Mesendoderm (in vitro differentiated cells): ENCODE measurements around the gene BPI.
"Not testable (repeated sequence)": the region's sequence is repeated elsewhere in the genome, so short reads cannot be mapped to it uniquely, and the experiment has no call there.

Experiments used
- DNase-seq: peaks from one replicate; pipeline ENCODE4 v3.0.0; 2013
- H2AK5ac ChIP-seq: 2 replicates; pipeline ENCODE4 v1.6.1; 2013; ENCODE audit warnings: low read length, inconsistent platforms
- H2BK120ac ChIP-seq: 2 replicates; pipeline ENCODE4 v1.6.1; 2013; ENCODE audit warnings: low read depth, mild to moderate bottlenecking, low read length, moderate library complexity, mixed read lengths
- H2BK15ac ChIP-seq: replicated peaks from 2 replicates; pipeline ENCODE4 v1.6.1; 2013; ENCODE audit warnings: low read depth, mild to moderate bottlenecking, moderate library complexity
- H2BK5ac ChIP-seq: 2 replicates; pipeline ENCODE4 v1.6.1; 2013; ENCODE audit warnings: low read length, inconsistent platforms
- H3K18ac ChIP-seq: 2 replicates; pipeline ENCODE4 v1.6.1; 2013; ENCODE audit warnings: mild to moderate bottlenecking, low read length, mixed read lengths
- H3K23ac ChIP-seq: one replicate; pipeline ENCODE4 v1.6.1; 2013; ENCODE audit warnings: low read length
- H3K27ac ChIP-seq: 2 replicates; pipeline ENCODE4 v1.5.1; 2013; ENCODE audit warnings: low read depth, mild to moderate bottlenecking, inconsistent platforms, low read length, moderate library complexity
- H3K27me3 ChIP-seq: 2 replicates; pipeline ENCODE4 v1.6.1; 2013; ENCODE audit warnings: low read length, control low read depth, mild to moderate bottlenecking, inconsistent platforms; ENCODE audit not compliant: insufficient read depth, poor library complexity
- H3K36me3 ChIP-seq: 2 replicates; pipeline ENCODE4 v1.6.1; 2013; ENCODE audit warnings: low read length, inconsistent platforms; ENCODE audit not compliant: control insufficient read depth, insufficient read depth
- H3K4ac ChIP-seq: one replicate; pipeline ENCODE4 v1.6.1; 2013; ENCODE audit warnings: low read depth, mild to moderate bottlenecking, low read length, moderate library complexity
- H3K4me1 ChIP-seq: 2 replicates; pipeline ENCODE4 v1.6.1; 2013; ENCODE audit warnings: low read depth, low read length, inconsistent platforms; ENCODE audit not compliant: control insufficient read depth
- H3K4me2 ChIP-seq: 2 replicates; pipeline ENCODE4 v1.6.1; 2013; ENCODE audit warnings: low read length
- H3K4me3 ChIP-seq: 2 replicates; pipeline ENCODE4 v1.5.1; 2013; ENCODE audit warnings: mild to moderate bottlenecking, low read length
- H3K56ac ChIP-seq: one replicate; pipeline ENCODE4 v1.6.1; 2013; ENCODE audit warnings: low read length
- H3K79me1 ChIP-seq: 2 replicates; pipeline ENCODE4 v1.6.1; 2013; ENCODE audit warnings: low read length, inconsistent platforms
- H3K79me2 ChIP-seq: 2 replicates; pipeline ENCODE4 v1.6.1; 2013; ENCODE audit warnings: mild to moderate bottlenecking, low read length; ENCODE audit not compliant: control insufficient read depth, insufficient read depth
- H3K9ac ChIP-seq: 2 replicates; pipeline ENCODE4 v1.6.1; 2013; ENCODE audit warnings: low read length, inconsistent platforms
- H4K5ac ChIP-seq: one replicate; pipeline ENCODE4 v1.6.1; 2013; ENCODE audit warnings: low read length
- H4K8ac ChIP-seq: one replicate; pipeline ENCODE4 v1.6.1; 2013; ENCODE audit warnings: low read depth, mild to moderate bottlenecking, control low read depth, low read length, moderate library complexity
- WGBS: extraction: QIAGEN DNeasy Blood & Tissue Kit; methylation state at CpG from one replicate; pipeline ENCODE4 v1.1.7; 2013; ENCODE audit warnings: low lambda C conversion rate, missing lambda C conversion rate; ENCODE audit not compliant: insufficient coverage; ENCODE audit errors: extremely low coverage; 5-methylcytosine and 5-hydroxymethylcytosine counted together

The BPI gene

DNA sequence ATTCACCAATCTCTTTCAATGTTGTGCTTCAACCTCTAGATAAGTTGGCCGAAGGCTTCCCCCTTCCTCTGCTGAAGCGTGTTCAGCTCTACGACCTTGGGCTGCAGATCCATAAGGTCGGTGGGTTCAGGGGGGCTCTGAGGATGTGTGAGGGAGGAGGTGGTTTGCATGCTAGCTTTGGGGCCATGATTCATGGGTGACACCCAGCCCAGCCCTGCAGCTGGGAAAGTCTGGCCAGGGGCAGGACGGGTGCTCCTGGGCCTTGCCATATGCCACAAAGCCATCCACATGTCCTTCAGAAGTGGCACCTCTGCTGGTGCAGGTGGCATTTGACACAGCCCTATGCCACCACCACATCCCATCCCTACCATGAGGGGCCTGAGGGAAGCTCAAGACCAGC, 69.9 kb downstream of the BPI start:
- no peak overlapping the region for H3K4ac ChIP-seq
- H2BK120ac ChIP-seq, result no peak overlapping the region
- H3K36me3 ChIP-seq, result no peaks in the 10 kb centered on the region
- H2BK15ac ChIP-seq, result no peak overlapping the region
- no peaks in the 10 kb centered on the region for H3K79me1 ChIP-seq
- DNase-seq, result no peak
- H2AK5ac ChIP-seq, result no peak overlapping the region
- no peak overlapping the region for H3K56ac ChIP-seq
- no peaks in the 10 kb centered on the region for H3K4me1 ChIP-seq
- no peak overlapping the region for H3K9ac ChIP-seq
- H3K79me2 ChIP-seq, result no peaks in the 10 kb centered on the region
- H2BK5ac ChIP-seq, result no peak overlapping the region
- H3K27ac ChIP-seq, result no peak overlapping the region
- no peaks in the 10 kb centered on the region for H3K27me3 ChIP-seq
- H3K23ac ChIP-seq, result no peak overlapping the region
- H3K4me3 ChIP-seq, result no peak overlapping the region
- H3K18ac ChIP-seq, result no peak overlapping the region
- H4K5ac ChIP-seq, result no peak overlapping the region
- no peak overlapping the region for H3K4me2 ChIP-seq
- WGBS, result no CpG with 5 or more reads among the region's 5 CpGs
- H4K8ac ChIP-seq, result no peak overlapping the region

GRCh38 chr20:38377039-38377685, 73.2 kb downstream of the BPI start:
- Histone ChIP-seq H2BK120ac (no peak overlapping the region), H3K4me2 (no peak overlapping the region), H3K79me2 (no peaks in the 10 kb centered on the region), H4K5ac (no peak overlapping the region), H3K18ac (no peak overlapping the region), H3K79me1 (no peaks in the 10 kb centered on the region), H3K27ac (no peak overlapping the region), H2AK5ac (no peak overlapping the region), H2BK5ac (no peak overlapping the region), H3K4ac (no peak overlapping the region), H3K4me1 (no peaks in the 10 kb centered on the region), H3K23ac (no peak overlapping the region), H3K4me3 (no peak overlapping the region), H2BK15ac (no peak overlapping the region), H3K27me3 (no peaks in the 10 kb centered on the region), H3K9ac (no peak overlapping the region), H3K56ac (no peak overlapping the region), H4K8ac (no peak overlapping the region), H3K36me3 (no peaks in the 10 kb centered on the region)
- WGBS, result no CpG with 5 or more reads among the region's 11 CpGs
- DNase-seq, result no peak

- H3K79me1 ChIP-seq, H3K27me3 ChIP-seq, H2BK120ac ChIP-seq, H3K4me3 ChIP-seq, H3K79me2 ChIP-seq, H4K5ac ChIP-seq, H3K56ac ChIP-seq, H3K4me2 ChIP-seq, H3K4me1 ChIP-seq, H2BK5ac ChIP-seq, DNase-seq, H3K18ac ChIP-seq, H3K9ac ChIP-seq, H4K8ac ChIP-seq, H3K4ac ChIP-seq, H3K23ac ChIP-seq, H2AK5ac ChIP-seq, H3K36me3 ChIP-seq, H2BK15ac ChIP-seq, H3K27ac ChIP-seq: not testable (repeated sequence)
- WGBS, result no CpG with 5 or more reads among the region's 5 CpGs
These were observed 73.9 kb downstream of the BPI start for GRCh38 chr20:38377838-38378237.

- Histone ChIP-seq H3K9ac (no peak overlapping the region), H3K4me3 (no peak overlapping the region), H3K4me2 (no peak overlapping the region), H3K79me1 (no peaks in the 10 kb centered on the region), H3K36me3 (no peaks in the 10 kb centered on the region), H2BK15ac (no peak overlapping the region), H2AK5ac (no peak overlapping the region), H2BK5ac (no peak overlapping the region), H3K23ac (no peak overlapping the region), H3K4me1 (no peaks in the 10 kb centered on the region), H3K4ac (no peak overlapping the region), H3K18ac (no peak overlapping the region), H3K27ac (no peak overlapping the region), H4K5ac (no peak overlapping the region), H3K27me3 (no peaks in the 10 kb centered on the region), H2BK120ac (no peak overlapping the region), H3K56ac (no peak overlapping the region), H4K8ac (no peak overlapping the region), H3K79me2 (no peaks in the 10 kb centered on the region)
- WGBS, result no CpG with 5 or more reads among the region's 4 CpGs
- DNase-seq, result no peak
These were observed 79.2 kb downstream of the BPI start for GRCh38 chr20:38383147-38383546.

DNA sequence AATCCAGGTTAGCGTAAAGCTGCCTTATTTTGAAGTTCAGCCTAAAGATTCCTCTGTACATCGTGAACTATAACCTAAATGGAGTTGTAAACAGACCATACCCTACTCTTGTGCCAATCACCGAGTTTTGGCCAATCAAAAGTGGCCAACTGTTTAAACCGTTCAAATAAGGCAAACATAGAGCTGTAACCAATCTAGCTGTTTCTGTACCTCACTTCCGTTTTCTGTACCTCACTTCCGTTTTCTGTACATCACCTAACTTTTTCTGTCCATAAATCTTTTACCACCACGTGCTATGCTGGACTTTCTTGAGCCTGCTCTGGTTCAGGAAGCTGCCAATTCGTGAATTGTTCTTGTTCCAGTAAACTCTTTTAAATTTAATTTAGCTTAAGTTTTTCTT, 82.0 kb downstream of the BPI start:
- no peaks in the 10 kb centered on the region for H3K36me3 ChIP-seq
- H3K9ac ChIP-seq, result no peak overlapping the region
- no peaks in the 10 kb centered on the region for H3K79me1 ChIP-seq
- no peak overlapping the region for H3K4me3 ChIP-seq
- no peak overlapping the region for H3K4ac ChIP-seq
- H3K79me2 ChIP-seq, result no peaks in the 10 kb centered on the region
- no peak overlapping the region for H2AK5ac ChIP-seq
- H2BK5ac ChIP-seq, result no peak overlapping the region
- no peak overlapping the region for H3K4me2 ChIP-seq
- H4K8ac ChIP-seq, result no peak overlapping the region
- WGBS, result no CpG with 5 or more reads among the region's 8 CpGs
- H3K56ac ChIP-seq, result no peak overlapping the region
- no peaks in the 10 kb centered on the region for H3K27me3 ChIP-seq
- no peak overlapping the region for H3K23ac ChIP-seq
- no peak overlapping the region for H3K18ac ChIP-seq
- no peaks in the 10 kb centered on the region for H3K4me1 ChIP-seq
- H2BK120ac ChIP-seq, result no peak overlapping the region
- no peak for DNase-seq
- no peak overlapping the region for H4K5ac ChIP-seq
- H2BK15ac ChIP-seq, result no peak overlapping the region
- no peak overlapping the region for H3K27ac ChIP-seq

DNA sequence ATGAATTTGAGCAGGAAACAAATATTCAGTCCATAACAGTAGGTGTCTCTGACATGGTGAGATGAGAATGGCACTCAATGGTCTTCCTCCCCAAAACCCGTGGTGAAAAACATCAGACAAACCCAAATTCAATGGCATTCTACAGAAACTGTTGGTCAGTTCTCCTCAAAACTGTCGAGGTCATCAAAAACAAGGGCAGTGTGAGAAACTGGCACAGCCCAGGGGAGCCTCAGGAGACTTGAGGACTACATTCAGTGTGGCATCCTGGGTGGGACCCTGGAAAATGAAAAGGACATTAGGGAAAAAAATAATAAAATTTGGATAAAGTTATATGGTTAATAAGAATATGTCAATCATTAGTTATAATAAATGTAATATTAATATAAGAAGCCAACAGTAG, 82.9 kb downstream of the BPI start:
- H3K27ac ChIP-seq, result no peak overlapping the region
- no peak for DNase-seq
- H3K27me3 ChIP-seq, result no peaks in the 10 kb centered on the region
- H3K4ac ChIP-seq, result no peak overlapping the region
- no peaks in the 10 kb centered on the region for H3K79me2 ChIP-seq
- H3K36me3 ChIP-seq, result no peaks in the 10 kb centered on the region
- no peak overlapping the region for H4K8ac ChIP-seq
- H3K18ac ChIP-seq, result no peak overlapping the region
- WGBS, result no CpG with 5 or more reads among the region's 2 CpGs
- no peak overlapping the region for H2BK5ac ChIP-seq
- H3K4me3 ChIP-seq, result no peak overlapping the region
- no peak overlapping the region for H3K4me2 ChIP-seq
- H4K5ac ChIP-seq, result no peak overlapping the region
- H2AK5ac ChIP-seq, result no peak overlapping the region
- no peaks in the 10 kb centered on the region for H3K4me1 ChIP-seq
- no peak overlapping the region for H3K23ac ChIP-seq
- no peak overlapping the region for H3K56ac ChIP-seq
- H2BK15ac ChIP-seq, result no peak overlapping the region
- H3K9ac ChIP-seq, result no peak overlapping the region
- H3K79me1 ChIP-seq, result no peaks in the 10 kb centered on the region
- H2BK120ac ChIP-seq, result no peak overlapping the region
